ENCODE measurements around the gene CDCP1. TPM values are rescaled to one million over a fixed set of nuclear protein-coding genes. Genes with fewer than 3 reads are reported as not detected.

CDCP1 gene
- total RNA-seq, 1 donor from 2014 or later = 0.25 TPM

DNA sequence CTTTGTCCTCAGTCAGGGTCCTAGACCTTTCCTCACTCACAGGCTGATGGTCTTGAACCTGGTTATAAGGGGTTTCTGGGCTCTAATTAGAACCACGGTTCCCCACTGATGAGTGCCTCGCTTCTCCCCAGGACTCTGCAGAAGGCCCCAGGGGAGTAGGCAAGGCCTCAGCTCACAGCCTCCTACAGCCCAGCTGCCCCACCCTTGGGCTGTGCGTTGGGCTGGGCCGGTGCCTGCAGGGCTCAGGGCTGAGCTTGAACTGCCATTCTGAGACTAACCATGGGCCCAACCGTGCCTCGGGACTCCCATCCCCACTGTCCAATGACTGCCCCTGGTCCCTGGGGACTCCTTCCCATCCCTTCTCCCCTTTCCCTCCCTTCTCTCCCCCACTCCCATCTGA, 94.5 kb downstream of the CDCP1 start:
- TF ChIP-seq CTCF (IDR thresholded peaks at IDR 0.05; ENCODE audit: borderline replicate concordance) = no peak
- Histone ChIP-seq H3K4me3 (no peak overlapping the region), H3K36me3 (no peaks in the 10 kb centered on the region), H3K9me3 (replicated peaks) (no peaks in the 10 kb centered on the region), H3K4me1 (peaks cover 11% of the 10 kb centered on the region), H3K27me3 (ENCODE audit: low read depth) (no peaks in the 10 kb centered on the region), H3K27ac (replicated peaks) (no peak overlapping the region)
- no peak for DNase-seq
- intact Hi-C loops (cut with micrococcal nuclease) = no loop called here

DNA sequence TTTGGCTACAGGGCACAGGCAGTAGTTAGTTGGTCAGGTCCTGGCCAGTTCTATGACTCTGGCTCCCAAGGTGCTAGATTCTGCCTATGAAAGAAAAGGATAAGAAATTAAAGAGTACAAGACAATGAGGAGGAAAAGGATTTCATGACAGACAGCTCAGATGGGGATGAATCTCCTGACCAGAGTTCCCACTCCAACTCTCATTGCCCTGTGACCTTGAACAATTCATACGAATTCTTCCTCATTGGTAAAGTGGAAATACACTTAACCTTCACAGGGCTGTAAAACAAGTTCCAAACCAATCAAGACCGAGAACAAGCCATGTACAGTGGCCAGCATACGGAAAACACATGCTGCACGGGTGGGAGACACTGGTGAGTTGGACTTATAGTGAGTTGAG, 96.4 kb downstream of the CDCP1 start:
- no peak overlapping the region for H3K27ac ChIP-seq (replicated peaks)
- intact Hi-C loops (cut with micrococcal nuclease) = loop anchor here (10.0 kb wide), 1 partner anchor 455 kb away; no protein-coding TSS in a partner anchor
- no peaks in the 10 kb centered on the region for H3K9me3 ChIP-seq (replicated peaks)
- no peaks in the 10 kb centered on the region for H3K27me3 ChIP-seq (ENCODE audit: low read depth)
- no peak overlapping the region for H3K4me3 ChIP-seq
- TF ChIP-seq CTCF (IDR thresholded peaks at IDR 0.05; ENCODE audit: borderline replicate concordance) = no peak
- no peaks in the 10 kb centered on the region for H3K36me3 ChIP-seq
- no peak for DNase-seq
- no peaks in the 10 kb centered on the region for H3K4me1 ChIP-seq

- TF ChIP-seq CTCF (IDR thresholded peaks at IDR 0.05; ENCODE audit: borderline replicate concordance) = no peak
- H3K36me3 ChIP-seq = no peaks in the 10 kb centered on the region
- intact Hi-C loops (cut with micrococcal nuclease) = loop anchor here (10.0 kb wide), 1 partner anchor 457 kb away; no protein-coding TSS in a partner anchor
- H3K4me3 ChIP-seq = no peak overlapping the region
- no peak for DNase-seq
- no peaks in the 10 kb centered on the region for H3K4me1 ChIP-seq
- no peaks in the 10 kb centered on the region for H3K27me3 ChIP-seq (ENCODE audit: low read depth)
- H3K9me3 ChIP-seq (replicated peaks) = no peaks in the 10 kb centered on the region
- H3K27ac ChIP-seq (replicated peaks) = no peak overlapping the region
Measured at GRCh38 chr3:45048244-45048643, 97.9 kb downstream of the CDCP1 start.

DNA sequence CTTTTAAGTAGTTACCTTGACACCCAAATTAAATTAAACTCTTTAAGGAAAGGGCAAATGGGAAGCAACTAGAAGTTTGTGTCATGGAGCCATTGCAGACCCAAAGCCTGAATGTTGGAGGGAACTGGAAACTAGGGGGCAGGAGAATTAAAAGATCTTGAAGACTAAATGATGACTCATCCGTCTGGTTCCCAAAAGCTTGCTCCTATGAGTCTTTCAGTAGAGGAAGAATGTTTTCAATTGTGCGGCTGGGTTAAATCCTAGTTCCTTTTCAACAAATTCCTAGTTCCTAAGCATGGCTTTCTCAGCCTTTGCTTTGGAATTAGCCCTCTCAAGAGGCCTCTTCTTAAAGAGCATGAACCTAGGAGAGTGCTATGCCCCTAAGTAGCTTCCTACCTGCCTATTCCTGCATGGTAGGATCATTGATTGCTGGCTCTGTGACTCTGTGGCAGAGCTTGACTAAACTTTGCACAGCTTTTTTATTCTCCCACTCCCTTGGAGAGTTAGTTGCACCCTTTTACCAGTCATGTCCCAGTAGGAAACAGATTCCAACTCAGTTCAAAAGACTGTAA, 102.4 kb downstream of the CDCP1 start:
- Histone ChIP-seq H3K27me3 (ENCODE audit: low read depth) (no peaks in the 10 kb centered on the region), H3K36me3 (no peaks in the 10 kb centered on the region), H3K27ac (replicated peaks) (peak overlapping the region; percentile 6), H3K9me3 (replicated peaks) (no peaks in the 10 kb centered on the region), H3K4me1 (no peaks in the 10 kb centered on the region), H3K4me3 (no peak overlapping the region)
- intact Hi-C loops (cut with micrococcal nuclease) = loop anchor here (10.0 kb wide), 1 partner anchor 461 kb away; no protein-coding TSS in a partner anchor
- TF ChIP-seq CTCF (IDR thresholded peaks at IDR 0.05; ENCODE audit: borderline replicate concordance) = no peak
- no peak for DNase-seq

DNA sequence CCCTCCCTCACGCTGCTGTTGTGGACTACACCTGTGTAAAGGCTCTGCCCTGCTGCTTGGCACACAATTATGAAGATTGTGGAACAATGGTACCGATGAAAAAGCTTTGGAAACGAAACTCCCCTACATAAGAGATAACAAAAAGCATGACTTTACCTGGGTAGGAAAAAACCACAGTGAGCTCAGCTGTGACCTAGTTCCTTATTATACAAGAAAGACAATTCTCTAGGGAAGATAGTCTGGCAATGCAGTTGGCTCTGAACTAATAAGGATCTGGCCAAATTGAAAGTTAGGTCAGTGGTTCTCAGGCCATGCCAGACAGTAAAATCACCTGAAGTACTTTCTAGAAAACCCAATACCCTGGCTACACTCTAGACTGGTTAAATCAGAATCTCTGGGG, 104.0 kb downstream of the CDCP1 start:
- Histone ChIP-seq H3K36me3 (no peaks in the 10 kb centered on the region), H3K27ac (replicated peaks) (no peak overlapping the region), H3K9me3 (replicated peaks) (no peaks in the 10 kb centered on the region), H3K27me3 (ENCODE audit: low read depth) (no peaks in the 10 kb centered on the region), H3K4me1 (peaks cover 5% of the 10 kb centered on the region), H3K4me3 (no peak overlapping the region)
- intact Hi-C loops (cut with micrococcal nuclease) = loop anchor here (10.0 kb wide), 1 partner anchor 463 kb away; no protein-coding TSS in a partner anchor
- TF ChIP-seq CTCF (IDR thresholded peaks at IDR 0.05; ENCODE audit: borderline replicate concordance) = no peak
- no peak for DNase-seq

Data from left ventricle myocardium inferior (tissue), 1 donor.